SK-N-SH treated with all-trans-retinoic acid at 6 μM for 48 hours (cell line): ENCODE results near the gene CASZ1.

Source experiments
- ATAC-seq: fragments of 200-7000 bp; cut with Tn5 transposase; 3 replicates; pipeline ENCODE4 v1.9.1; 2020; ENCODE audit warnings: mild to moderate bottlenecking, moderate library complexity
- ARNTL ChIP-seq: fragments of 450-650 bp; formaldehyde crosslinking; IDR thresholded peaks from 2 replicates; pipeline ENCODE4 v1.5.0; 2020; ENCODE audit warnings: low read depth, mild to moderate bottlenecking, moderate library complexity, borderline replicate concordance
- BACH2 ChIP-seq: fragments of 250-450 bp; sonication (Bioruptor Pico); IDR thresholded peaks from 2 replicates; pipeline ENCODE4 v1.9.0; 2021; ENCODE audit warnings: mild to moderate bottlenecking, borderline replicate concordance
- CREB5 ChIP-seq: fragments of 250-450 bp; sonication (Bioruptor Pico); IDR thresholded peaks from 2 replicates; pipeline ENCODE4 v1.5.1; 2020; ENCODE audit warnings: low read depth, mild to moderate bottlenecking, moderate library complexity
- CSRNP3 ChIP-seq: fragments of 250-450 bp; sonication (Bioruptor Pico); IDR thresholded peaks from 2 replicates; pipeline ENCODE4 v1.5.1; 2021; ENCODE audit warnings: mild to moderate bottlenecking, moderate library complexity
- ESRRG ChIP-seq: fragments of 250-450 bp; sonication (Bioruptor Pico); IDR thresholded peaks from 2 replicates; pipeline ENCODE4 v1.6.1; 2021; ENCODE audit warnings: mild to moderate bottlenecking
- GLIS3 ChIP-seq: fragments of 250-450 bp; sonication (Bioruptor Pico); IDR thresholded peaks from 2 replicates; pipeline ENCODE4 v1.5.0; 2020; ENCODE audit warnings: mild to moderate bottlenecking, moderate library complexity
- OSR1 ChIP-seq: fragments of 250-450 bp; sonication (Bioruptor Pico); IDR thresholded peaks from 2 replicates; pipeline ENCODE4 v1.8.0; 2022; ENCODE audit warnings: moderate library complexity, mild to moderate bottlenecking, inconsistent platforms
- PATZ1 ChIP-seq: fragments of 250-450 bp; sonication (Bioruptor Pico); IDR thresholded peaks from 2 replicates; pipeline ENCODE4 v1.8.0; 2020; ENCODE audit warnings: mild to moderate bottlenecking, moderate library complexity, borderline replicate concordance
- POU6F1 ChIP-seq: fragments of 250-450 bp; sonication (Bioruptor Pico); IDR thresholded peaks from 2 replicates; pipeline ENCODE4 v1.8.0; 2021; ENCODE audit warnings: low read depth, mild to moderate bottlenecking, moderate library complexity, borderline replicate concordance
- PPARA ChIP-seq: fragments of 250-450 bp; sonication (Bioruptor Pico); IDR thresholded peaks from 2 replicates; pipeline ENCODE4 v1.5.0; 2020; ENCODE audit warnings: mild to moderate bottlenecking, borderline replicate concordance
- RARB ChIP-seq: fragments of 250-450 bp; sonication (Bioruptor Pico); IDR thresholded peaks from 2 replicates; pipeline ENCODE4 v1.8.0; 2021; ENCODE audit warnings: mild to moderate bottlenecking, moderate library complexity
- TCF4 ChIP-seq: fragments of 250-450 bp; sonication (Bioruptor Pico); IDR thresholded peaks from 2 replicates; pipeline ENCODE4 v1.8.0; 2021; ENCODE audit warnings: mild to moderate bottlenecking, moderate library complexity, borderline replicate concordance
- TOX ChIP-seq: fragments of 250-450 bp; sonication (Bioruptor Pico); IDR thresholded peaks from 2 replicates; pipeline ENCODE4 v1.8.0; 2021; ENCODE audit warnings: mild to moderate bottlenecking, moderate library complexity, borderline replicate concordance
- ZC3H10 ChIP-seq: fragments of 250-450 bp; sonication (Bioruptor Pico); IDR thresholded peaks from 2 replicates; pipeline ENCODE4 v1.5.1; 2021; ENCODE audit warnings: mild to moderate bottlenecking, moderate library complexity
- ZFP3 ChIP-seq: fragments of 250-450 bp; sonication (Bioruptor Pico); IDR thresholded peaks from 2 replicates; pipeline ENCODE4 v1.5.0; 2020; ENCODE audit warnings: mild to moderate bottlenecking, moderate library complexity
- ZFP30 ChIP-seq: fragments of 450-650 bp; formaldehyde crosslinking; IDR thresholded peaks from 2 replicates; pipeline ENCODE4 v1.5.0; 2022; ENCODE audit warnings: mild to moderate bottlenecking, moderate library complexity
- ZNF565 ChIP-seq: fragments of 450-650 bp; formaldehyde crosslinking; conservative IDR thresholded peaks from 2 replicates; pipeline ENCODE4 v1.5.0; 2020; ENCODE audit warnings: low read depth, mild to moderate bottlenecking, moderate library complexity
- ZNF70 ChIP-seq: fragments of 450-650 bp; formaldehyde crosslinking; IDR thresholded peaks from 2 replicates; pipeline ENCODE4 v1.5.0; 2020; ENCODE audit warnings: mild to moderate bottlenecking, moderate library complexity
- ZNF8 ChIP-seq: fragments of 450-650 bp; formaldehyde crosslinking; IDR thresholded peaks from 2 replicates; pipeline ENCODE4 v1.5.0; 2020; ENCODE audit warnings: mild to moderate bottlenecking, moderate library complexity

CASZ1 gene

GRCh38 chr1:10675813-10676212 is 120.6 kb downstream of the CASZ1 start:
- no peak for ATAC-seq
- TF ChIP-seq ARNTL (CRISPR knock-in tag) (no peak), BACH2 (CRISPR knock-in tag) (no peak)

- TF ChIP-seq ZNF565 (no peak), ZFP30 (CRISPR knock-in tag) (no peak), BACH2 (CRISPR knock-in tag) (no peak), ESRRG (no peak), CREB5 (CRISPR knock-in tag) (no peak)
- ATAC-seq = no peak
Observed at GRCh38 chr1:10674700-10675609, 121.5 kb downstream of the CASZ1 start.

- no peak for ATAC-seq
- TF ChIP-seq GLIS3 (no peak), OSR1 (CRISPR knock-in tag) (no peak)
Observed at GRCh38 chr1:10674222-10674621, 122.2 kb downstream of the CASZ1 start.

GRCh38 chr1:10673109-10673711 is 123.2 kb downstream of the CASZ1 start:
- no peak for TF ChIP-seq ZNF8 (CRISPR knock-in tag)
- no peak for TF ChIP-seq GLIS3
- TF ChIP-seq CREB5 (CRISPR knock-in tag) = no peak
- TF ChIP-seq ESRRG = no peak
- no peak for TF ChIP-seq PPARA
- no peak for TF ChIP-seq POU6F1 (CRISPR knock-in tag)
- TF ChIP-seq CSRNP3 (CRISPR knock-in tag) = no peak
- no peak for TF ChIP-seq TOX (CRISPR knock-in tag)
- TF ChIP-seq ZNF565 = no peak
- TF ChIP-seq ZNF70 = no peak
- TF ChIP-seq RARB (CRISPR knock-in tag) = no peak
- no peak for TF ChIP-seq OSR1 (CRISPR knock-in tag)
- no peak for TF ChIP-seq ARNTL (CRISPR knock-in tag)
- no peak for ATAC-seq

GRCh38 chr1:10672343-10673050 is 123.9 kb downstream of the CASZ1 start:
- no peak for ATAC-seq
- TF ChIP-seq RARB (CRISPR knock-in tag) (no peak), ARNTL (CRISPR knock-in tag) (no peak), TCF4 (no peak), ZNF8 (CRISPR knock-in tag) (no peak), PATZ1 (CRISPR knock-in tag) (no peak), ZC3H10 (CRISPR knock-in tag) (no peak), POU6F1 (CRISPR knock-in tag) (no peak), OSR1 (CRISPR knock-in tag) (no peak), TOX (CRISPR knock-in tag) (no peak), ZFP3 (no peak), PPARA (no peak)
